ENCODE measurements around the gene PCDH9.

The PCDH9 gene

DNA sequence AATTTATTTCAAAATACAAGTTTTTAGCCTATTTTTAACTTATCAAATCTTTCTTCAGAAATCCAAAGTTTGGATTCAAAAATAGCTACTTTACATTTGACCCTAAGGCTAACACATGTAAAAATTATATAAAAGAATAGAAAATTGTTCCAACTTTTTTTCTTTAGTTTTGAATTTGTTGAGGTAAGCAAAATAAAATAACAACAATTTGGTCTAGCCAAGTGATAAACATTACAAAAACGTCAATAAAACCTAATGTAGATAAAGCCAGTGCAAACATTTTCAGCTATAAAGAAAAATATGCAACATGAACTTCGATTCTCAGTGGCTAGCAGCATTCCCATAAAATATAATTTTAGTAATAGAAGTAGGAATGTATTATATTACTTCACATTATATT, 400.3 kb downstream of the PCDH9 start:
- no peak overlapping the region for H3K9ac ChIP-seq (ENCODE audit: low read depth, low read length, poor library complexity)
- WGBS, 2 donors (ENCODE audit: extremely low coverage in 2 of 2, insufficient read length in 2 of 2, insufficient replicate concordance in 1 of 2), result no CpG with 5 or more reads among the region's 2 CpGs
- H4K91ac ChIP-seq (ENCODE audit: low read depth, low read length, poor library complexity), result no peak overlapping the region
- no peak overlapping the region for H3K23ac ChIP-seq (ENCODE audit: low read depth, low read length, poor library complexity)
- no peak overlapping the region for H3K27ac ChIP-seq (replicated peaks; ENCODE audit: low read length)
- H3K27me3 ChIP-seq (ENCODE audit: control insufficient read depth in 3 of 3, insufficient read depth in 3 of 3, low read depth in 1 of 3, low read length in 3 of 3), result no peaks in the 10 kb centered on the region
- no peak overlapping the region for H3K18ac ChIP-seq (ENCODE audit: low read length)
- H2BK15ac ChIP-seq (ENCODE audit: low read length), result no peak overlapping the region
- H2BK12ac ChIP-seq (ENCODE audit: low read length), result no peak overlapping the region
- H3K36me3 ChIP-seq (replicated peaks in 1 of 2; ENCODE audit: control insufficient read depth in 2 of 2, insufficient read depth in 2 of 2, low read length in 2 of 2), result no peaks in the 10 kb centered on the region
- no peaks in the 10 kb centered on the region for H3K9me3 ChIP-seq (replicated peaks in 1 of 2; ENCODE audit: control insufficient read depth in 2 of 2, insufficient read depth in 1 of 2, low read depth in 1 of 2, low read length in 2 of 2)
- H3K4me1 ChIP-seq (ENCODE audit: control insufficient read depth in 2 of 2, insufficient read depth in 1 of 2, low read depth in 1 of 2, low read length in 2 of 2), result peaks cover 0 to 10% of the 10 kb centered on the region in 2 donors
- no peaks in the 10 kb centered on the region for H3K79me1 ChIP-seq (ENCODE audit: low read depth, low read length)
- no peak overlapping the region for H3K4me2 ChIP-seq (ENCODE audit: insufficient read depth, low read length, poor library complexity, severe bottlenecking)
- H2AFZ ChIP-seq (ENCODE audit: low read length), result no peak overlapping the region
- no peak overlapping the region for H2BK120ac ChIP-seq (ENCODE audit: low read depth, low read length)
- no peak for DNase-seq (ENCODE audit: low spot score)
- no peak overlapping the region for H3K4me3 ChIP-seq (ENCODE audit: low read length in 2 of 2)
- no peak overlapping the region for H2AK5ac ChIP-seq (ENCODE audit: low read depth, low read length)
- H4K8ac ChIP-seq (ENCODE audit: low read depth, low read length), result no peak overlapping the region
- no peak overlapping the region for H2BK5ac ChIP-seq (ENCODE audit: low read length)
- H3K14ac ChIP-seq (ENCODE audit: low read length), result no peak overlapping the region
- no peak overlapping the region for H3K4ac ChIP-seq (ENCODE audit: low read length)

DNA sequence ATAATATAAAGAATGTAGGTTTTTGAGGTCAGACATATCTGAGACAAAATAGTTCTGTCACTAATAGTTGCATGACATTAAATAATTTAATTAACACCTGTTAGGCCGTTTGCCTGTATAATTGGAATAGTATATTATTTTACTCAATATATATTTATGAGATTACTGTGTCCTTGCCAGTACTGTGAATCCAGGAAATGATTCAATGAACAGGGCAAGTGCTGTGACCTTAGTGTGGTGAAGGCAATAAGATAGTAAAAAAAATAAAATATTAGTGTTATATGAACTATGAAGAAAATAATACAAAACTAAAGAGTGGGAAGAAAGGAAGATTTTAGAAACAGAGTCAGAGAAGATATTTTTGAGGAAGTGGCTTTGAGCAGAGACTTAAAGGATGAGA, 403.7 kb downstream of the PCDH9 start:
- H3K4ac ChIP-seq (ENCODE audit: low read length), result no peak overlapping the region
- H3K79me1 ChIP-seq (ENCODE audit: low read depth, low read length), result no peaks in the 10 kb centered on the region
- no peak overlapping the region for H4K91ac ChIP-seq (ENCODE audit: low read depth, low read length, poor library complexity)
- no peak overlapping the region for H3K14ac ChIP-seq (ENCODE audit: low read length)
- no peak overlapping the region for H3K27ac ChIP-seq (replicated peaks; ENCODE audit: low read length)
- no peaks in the 10 kb centered on the region for H3K9me3 ChIP-seq (replicated peaks in 1 of 2; ENCODE audit: control insufficient read depth in 2 of 2, insufficient read depth in 1 of 2, low read depth in 1 of 2, low read length in 2 of 2)
- WGBS, 2 donors (ENCODE audit: extremely low coverage in 2 of 2, insufficient read length in 2 of 2, insufficient replicate concordance in 1 of 2), result no CpG with 5 or more reads among the region's 1 CpG
- H2AFZ ChIP-seq (ENCODE audit: low read length), result no peak overlapping the region
- H3K36me3 ChIP-seq (replicated peaks in 1 of 2; ENCODE audit: control insufficient read depth in 2 of 2, insufficient read depth in 2 of 2, low read length in 2 of 2), result no peaks in the 10 kb centered on the region
- no peak overlapping the region for H3K4me2 ChIP-seq (ENCODE audit: insufficient read depth, low read length, poor library complexity, severe bottlenecking)
- no peaks in the 10 kb centered on the region for H3K27me3 ChIP-seq (ENCODE audit: control insufficient read depth in 3 of 3, insufficient read depth in 3 of 3, low read depth in 1 of 3, low read length in 3 of 3)
- no peak overlapping the region for H2AK5ac ChIP-seq (ENCODE audit: low read depth, low read length)
- H2BK15ac ChIP-seq (ENCODE audit: low read length), result no peak overlapping the region
- no peak overlapping the region for H2BK12ac ChIP-seq (ENCODE audit: low read length)
- H4K8ac ChIP-seq (ENCODE audit: low read depth, low read length), result no peak overlapping the region
- peaks cover 0 to 6% of the 10 kb centered on the region in 2 donors for H3K4me1 ChIP-seq (ENCODE audit: control insufficient read depth in 2 of 2, insufficient read depth in 1 of 2, low read depth in 1 of 2, low read length in 2 of 2)
- no peak overlapping the region for H3K18ac ChIP-seq (ENCODE audit: low read length)
- DNase-seq (ENCODE audit: low spot score), result no peak
- no peak overlapping the region for H3K4me3 ChIP-seq (ENCODE audit: low read length in 2 of 2)
- no peak overlapping the region for H3K9ac ChIP-seq (ENCODE audit: low read depth, low read length, poor library complexity)
- H2BK120ac ChIP-seq (ENCODE audit: low read depth, low read length), result no peak overlapping the region
- no peak overlapping the region for H2BK5ac ChIP-seq (ENCODE audit: low read length)
- H3K23ac ChIP-seq (ENCODE audit: low read depth, low read length, poor library complexity), result no peak overlapping the region

- H2AFZ ChIP-seq (ENCODE audit: low read length), result no peak overlapping the region
- H3K4me1 ChIP-seq (ENCODE audit: control insufficient read depth in 2 of 2, insufficient read depth in 1 of 2, low read depth in 1 of 2, low read length in 2 of 2), result no peaks in the 10 kb centered on the region
- WGBS, 2 donors (ENCODE audit: extremely low coverage in 2 of 2, insufficient read length in 2 of 2, insufficient replicate concordance in 1 of 2), result no CpG with 5 or more reads among the region's 1 CpG
- no peak for DNase-seq (ENCODE audit: low spot score)
- H3K36me3 ChIP-seq (replicated peaks in 1 of 2; ENCODE audit: control insufficient read depth in 2 of 2, insufficient read depth in 2 of 2, low read length in 2 of 2), result no peaks in the 10 kb centered on the region
- no peak overlapping the region for H4K91ac ChIP-seq (ENCODE audit: low read depth, low read length, poor library complexity)
- no peaks in the 10 kb centered on the region for H3K27me3 ChIP-seq (ENCODE audit: control insufficient read depth in 3 of 3, insufficient read depth in 3 of 3, low read depth in 1 of 3, low read length in 3 of 3)
- no peak overlapping the region for H3K4me2 ChIP-seq (ENCODE audit: insufficient read depth, low read length, poor library complexity, severe bottlenecking)
- no peak overlapping the region for H3K9ac ChIP-seq (ENCODE audit: low read depth, low read length, poor library complexity)
- H2BK5ac ChIP-seq (ENCODE audit: low read length), result no peak overlapping the region
- H3K27ac ChIP-seq (replicated peaks; ENCODE audit: low read length), result no peak overlapping the region
- no peak overlapping the region for H2BK15ac ChIP-seq (ENCODE audit: low read length)
- no peaks in the 10 kb centered on the region for H3K9me3 ChIP-seq (replicated peaks in 1 of 2; ENCODE audit: control insufficient read depth in 2 of 2, insufficient read depth in 1 of 2, low read depth in 1 of 2, low read length in 2 of 2)
- no peak overlapping the region for H3K18ac ChIP-seq (ENCODE audit: low read length)
- H3K23ac ChIP-seq (ENCODE audit: low read depth, low read length, poor library complexity), result no peak overlapping the region
- no peak overlapping the region for H3K4ac ChIP-seq (ENCODE audit: low read length)
- H3K79me1 ChIP-seq (ENCODE audit: low read depth, low read length), result no peaks in the 10 kb centered on the region
- H4K8ac ChIP-seq (ENCODE audit: low read depth, low read length), result no peak overlapping the region
- no peak overlapping the region for H2BK120ac ChIP-seq (ENCODE audit: low read depth, low read length)
- H2AK5ac ChIP-seq (ENCODE audit: low read depth, low read length), result no peak overlapping the region
- no peak overlapping the region for H2BK12ac ChIP-seq (ENCODE audit: low read length)
- no peak overlapping the region for H3K14ac ChIP-seq (ENCODE audit: low read length)
- no peak overlapping the region for H3K4me3 ChIP-seq (ENCODE audit: low read length in 2 of 2)
Measured at GRCh38 chr13:66821551-66821950, 408.6 kb downstream of the PCDH9 start.

GRCh38 chr13:66811455-66811854, 418.7 kb downstream of the PCDH9 start:
- H2BK12ac ChIP-seq (ENCODE audit: low read length), result no peak overlapping the region
- no peak overlapping the region for H3K9ac ChIP-seq (ENCODE audit: low read depth, low read length, poor library complexity)
- no peak overlapping the region for H3K27ac ChIP-seq (replicated peaks; ENCODE audit: low read length)
- H2BK5ac ChIP-seq (ENCODE audit: low read length), result no peak overlapping the region
- H3K4me1 ChIP-seq (ENCODE audit: control insufficient read depth in 2 of 2, insufficient read depth in 1 of 2, low read depth in 1 of 2, low read length in 2 of 2), result no peaks in the 10 kb centered on the region
- no peaks in the 10 kb centered on the region for H3K27me3 ChIP-seq (ENCODE audit: control insufficient read depth in 3 of 3, insufficient read depth in 3 of 3, low read depth in 1 of 3, low read length in 3 of 3)
- no peak overlapping the region for H3K4ac ChIP-seq (ENCODE audit: low read length)
- H3K79me1 ChIP-seq (ENCODE audit: low read depth, low read length), result no peaks in the 10 kb centered on the region
- H4K8ac ChIP-seq (ENCODE audit: low read depth, low read length), result no peak overlapping the region
- H3K4me3 ChIP-seq (ENCODE audit: low read length in 2 of 2), result no peak overlapping the region
- no peak overlapping the region for H4K91ac ChIP-seq (ENCODE audit: low read depth, low read length, poor library complexity)
- no peaks in the 10 kb centered on the region for H3K9me3 ChIP-seq (replicated peaks in 1 of 2; ENCODE audit: control insufficient read depth in 2 of 2, insufficient read depth in 1 of 2, low read depth in 1 of 2, low read length in 2 of 2)
- no peak for DNase-seq (ENCODE audit: low spot score)
- no peak overlapping the region for H2BK15ac ChIP-seq (ENCODE audit: low read length)
- no peak overlapping the region for H2AK5ac ChIP-seq (ENCODE audit: low read depth, low read length)
- no peak overlapping the region for H3K18ac ChIP-seq (ENCODE audit: low read length)
- H2BK120ac ChIP-seq (ENCODE audit: low read depth, low read length), result no peak overlapping the region
- H3K23ac ChIP-seq (ENCODE audit: low read depth, low read length, poor library complexity), result no peak overlapping the region
- H3K36me3 ChIP-seq (replicated peaks in 1 of 2; ENCODE audit: control insufficient read depth in 2 of 2, insufficient read depth in 2 of 2, low read length in 2 of 2), result no peaks in the 10 kb centered on the region
- no peak overlapping the region for H3K4me2 ChIP-seq (ENCODE audit: insufficient read depth, low read length, poor library complexity, severe bottlenecking)
- H2AFZ ChIP-seq (ENCODE audit: low read length), result no peak overlapping the region
- H3K14ac ChIP-seq (ENCODE audit: low read length), result no peak overlapping the region

Data from neuronal stem cell (in vitro differentiated cells).